Uterus (tissue), 2 donors: ENCODE data around the gene CYSLTR2.

Source experiments
- POLR2A ChIP-seq, 2 donors: fragments of 450-650 bp; IDR thresholded peaks; one replicate each; pipeline ENCODE4 v1.6.1; 2016; ENCODE audit warnings: antibody characterized with exemption in 2 of 2, mild to moderate bottlenecking in 1 of 2, moderate library complexity in 1 of 2
- TF ChIP-seq, protein P1 (sequence below), 4 experiments: fragments of 200-600 bp in 2 of 4; fragments of 450-650 bp in 2 of 4; sonication (generic) in 2 of 4; IDR thresholded peaks; one replicate each; pipeline ENCODE4 v1.5.1; 2016 to 2019; ENCODE audit warnings: antibody characterized with exemption in 4 of 4, mild to moderate bottlenecking in 2 of 4, moderate library complexity in 1 of 4

DNA sequence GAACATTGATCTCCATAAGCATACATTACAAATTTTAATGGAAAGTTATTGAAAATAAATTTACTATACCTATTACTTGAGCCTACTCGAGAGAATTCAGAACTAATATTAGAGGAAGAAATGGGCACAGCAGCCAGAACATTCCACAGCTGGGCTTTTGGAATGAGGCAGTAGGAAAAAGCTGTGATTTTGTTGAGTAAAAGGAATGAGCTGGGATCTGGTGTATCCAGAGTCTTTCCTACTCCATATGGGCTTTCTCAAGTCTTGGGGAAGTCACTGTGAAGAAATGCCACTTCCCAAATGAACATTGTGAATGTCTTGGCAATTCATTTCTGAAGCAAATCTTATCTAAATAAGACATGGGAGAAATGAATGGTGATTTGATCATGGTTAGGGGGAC lies 93.1 kb downstream of the CYSLTR2 start:
- TF ChIP-seq, protein P1, sequence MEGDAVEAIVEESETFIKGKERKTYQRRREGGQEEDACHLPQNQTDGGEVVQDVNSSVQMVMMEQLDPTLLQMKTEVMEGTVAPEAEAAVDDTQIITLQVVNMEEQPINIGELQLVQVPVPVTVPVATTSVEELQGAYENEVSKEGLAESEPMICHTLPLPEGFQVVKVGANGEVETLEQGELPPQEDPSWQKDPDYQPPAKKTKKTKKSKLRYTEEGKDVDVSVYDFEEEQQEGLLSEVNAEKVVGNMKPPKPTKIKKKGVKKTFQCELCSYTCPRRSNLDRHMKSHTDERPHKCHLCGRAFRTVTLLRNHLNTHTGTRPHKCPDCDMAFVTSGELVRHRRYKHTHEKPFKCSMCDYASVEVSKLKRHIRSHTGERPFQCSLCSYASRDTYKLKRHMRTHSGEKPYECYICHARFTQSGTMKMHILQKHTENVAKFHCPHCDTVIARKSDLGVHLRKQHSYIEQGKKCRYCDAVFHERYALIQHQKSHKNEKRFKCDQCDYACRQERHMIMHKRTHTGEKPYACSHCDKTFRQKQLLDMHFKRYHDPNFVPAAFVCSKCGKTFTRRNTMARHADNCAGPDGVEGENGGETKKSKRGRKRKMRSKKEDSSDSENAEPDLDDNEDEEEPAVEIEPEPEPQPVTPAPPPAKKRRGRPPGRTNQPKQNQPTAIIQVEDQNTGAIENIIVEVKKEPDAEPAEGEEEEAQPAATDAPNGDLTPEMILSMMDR (IDR thresholded peaks at IDR 0.05) = no peak
- TF ChIP-seq POLR2A (IDR thresholded peaks at IDR 0.05) = no peak
